ENCODE data around the gene HBB. TPM values are rescaled to one million over a fixed set of nuclear protein-coding genes. Genes with fewer than 3 reads are reported as not detected.

Gene HBB
- total RNA-seq, 1 experiment from 2014 or later, result not detected

DNA sequence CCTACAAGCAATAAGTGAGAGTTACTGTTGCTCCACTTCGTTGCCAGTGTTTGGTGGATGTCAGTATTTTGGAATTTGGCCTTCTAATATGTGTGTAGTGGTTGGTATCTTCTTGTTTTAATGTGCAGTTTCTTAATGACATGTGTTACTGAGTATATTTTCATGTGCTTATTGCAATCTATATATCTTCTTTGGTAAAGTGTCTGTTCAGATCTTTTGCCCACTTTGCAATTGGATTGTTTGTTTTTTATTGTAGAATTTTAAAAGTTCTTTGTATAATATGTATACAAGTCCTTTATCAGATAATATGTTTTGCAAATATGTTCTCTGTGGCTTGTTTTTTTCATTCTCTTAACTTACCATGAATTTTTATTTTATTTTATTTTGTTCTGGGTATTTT is 34.1 kb downstream of the HBB start:
- Histone ChIP-seq H3K79me1 (ENCODE audit: insufficient read depth, low read depth, low read length, poor library complexity, severe bottlenecking) (no peaks in the 10 kb centered on the region), H3K14ac (ENCODE audit: insufficient read depth, low read length) (no peak overlapping the region), H4K20me1 (ENCODE audit: control insufficient read depth, insufficient read depth, insufficient read length) (no peaks in the 10 kb centered on the region), H3K56ac (ENCODE audit: insufficient read length, low read depth, low read length) (no peak overlapping the region), H3K9ac (ENCODE audit: extremely low read depth, insufficient read length, low read length) (no peak overlapping the region), H2BK12ac (ENCODE audit: insufficient read length, low read depth, low read length) (no peak overlapping the region), H4K5ac (ENCODE audit: insufficient read length, low read depth, low read length) (no peak overlapping the region), H3K4ac (ENCODE audit: low read depth, low read length) (no peak overlapping the region), H3K18ac (ENCODE audit: insufficient read length, low read depth, low read length) (no peak overlapping the region), H3K4me1 (ENCODE audit: insufficient read depth, low read length) (no peaks in the 10 kb centered on the region), H3K9me3 (ENCODE audit: control insufficient read depth, low read depth, low read length) (no peaks in the 10 kb centered on the region), H3T11ph (ENCODE audit: low read length) (no peak overlapping the region), H3K23me2 (ENCODE audit: insufficient read length, low read depth, low read length, poor library complexity, severe bottlenecking) (no peaks in the 10 kb centered on the region), H2AFZ (ENCODE audit: low read length) (no peak overlapping the region), H4K8ac (replicated peaks; ENCODE audit: insufficient read length, low read depth, low read length) (no peak overlapping the region), H4K91ac (ENCODE audit: insufficient read length, low read depth, low read length) (no peak overlapping the region), H3K27me3 (ENCODE audit: insufficient read depth, low read length) (no peaks in the 10 kb centered on the region), H2BK15ac (ENCODE audit: low read depth, low read length) (no peak overlapping the region), H2BK120ac (ENCODE audit: low read depth, low read length, poor library complexity, severe bottlenecking) (no peak overlapping the region), H2BK5ac (ENCODE audit: insufficient read length, low read length) (no peak overlapping the region), H3K4me2 (ENCODE audit: insufficient read depth, insufficient read length, low read length) (no peak overlapping the region), H3K27ac (ENCODE audit: insufficient read length, low read depth, low read length) (no peak overlapping the region), H2AK5ac (ENCODE audit: insufficient read length, low read length) (no peak overlapping the region), H3K23ac (ENCODE audit: insufficient read length, low read depth, low read length) (no peak overlapping the region), H3K79me2 (ENCODE audit: insufficient read depth, low read length) (no peaks in the 10 kb centered on the region), H2BK20ac (ENCODE audit: low read depth, low read length, poor library complexity, severe bottlenecking) (no peak overlapping the region)
- no CpG with 5 or more reads among the region's 1 CpG for WGBS (ENCODE audit: extremely low coverage, insufficient read length, low lambda C conversion rate)
- Mint-ChIP-seq H3K4me1 (peaks cover 0 to 3% of the 10 kb centered on the region in 2 experiments; a peak in 3 of 4 replicates), H3K27me3 (ENCODE audit: low read depth) (no peaks in the 10 kb centered on the region; the same call in 1 of the 2 replicates), H3K4me3 (no peak overlapping the region), H3K36me3 (ENCODE audit: insufficient read depth in 1 of 3, low read depth in 3 of 3) (peaks cover 0 to 7% (median 4%) of the 10 kb centered on the region in 3 experiments; a peak in 4 of 7 replicates), H3K9me3 (peaks cover 13 to 21% of the 10 kb centered on the region in 2 experiments; a peak in 4 of 5 replicates), H3K27ac (no peak overlapping the region)
- no peak for TF ChIP-seq CTCF (conservative IDR thresholded peaks at IDR 0.05)
- no peak for DNase-seq

Data from H9 (cell line).